Chondrocyte (in vitro differentiated cells): ENCODE results near the gene COL25A1. TPM values are rescaled to one million over a fixed set of nuclear protein-coding genes. Genes with fewer than 3 reads are reported as not detected.

Experiments
- DNase-seq: peaks from one replicate; pipeline ENCODE4 v3.0.0; 2021; ENCODE audit warnings: mixed read lengths, low spot score
- H3K27ac Mint-ChIP-seq: one replicate; pipeline ENCODE4 v1.8.0; 2021; ENCODE audit warnings: mild to moderate bottlenecking, moderate library complexity, mixed read lengths; ENCODE audit not compliant: unreplicated experiment
- H3K27me3 Mint-ChIP-seq: 2 replicates; pipeline ENCODE4 v1.8.0; 2021; ENCODE audit warnings: low read depth, mixed read lengths
- H3K36me3 Mint-ChIP-seq: 2 replicates; pipeline ENCODE4 v1.8.0; 2021; ENCODE audit warnings: low read depth, mixed read lengths
- H3K4me1 Mint-ChIP-seq: 2 replicates; pipeline ENCODE4 v1.8.0; 2021; ENCODE audit warnings: low read depth, mild to moderate bottlenecking, mixed read lengths
- H3K4me3 Mint-ChIP-seq: one replicate; pipeline ENCODE4 v1.8.0; 2021; ENCODE audit warnings: mild to moderate bottlenecking, moderate library complexity, mixed read lengths; ENCODE audit not compliant: unreplicated experiment
- H3K9me3 Mint-ChIP-seq: 2 replicates; pipeline ENCODE4 v1.8.0; 2021; ENCODE audit warnings: low read depth, mixed read lengths
- CTCF ChIP-seq: fragments of 200-600 bp; sonication (generic); IDR thresholded peaks from 2 replicates; pipeline ENCODE4 v1.5.0; 2021; ENCODE audit warnings: antibody characterized with exemption, mild to moderate bottlenecking, moderate library complexity
- total RNA-seq: library from RNA; stranded (reverse); gene quantifications from 3 replicates; pipeline ENCODE4 v1.2.1, GENCODE V29; 2021

COL25A1 gene
- total RNA-seq, 1 donor from 2014 or later, result 0.45 TPM

DNA sequence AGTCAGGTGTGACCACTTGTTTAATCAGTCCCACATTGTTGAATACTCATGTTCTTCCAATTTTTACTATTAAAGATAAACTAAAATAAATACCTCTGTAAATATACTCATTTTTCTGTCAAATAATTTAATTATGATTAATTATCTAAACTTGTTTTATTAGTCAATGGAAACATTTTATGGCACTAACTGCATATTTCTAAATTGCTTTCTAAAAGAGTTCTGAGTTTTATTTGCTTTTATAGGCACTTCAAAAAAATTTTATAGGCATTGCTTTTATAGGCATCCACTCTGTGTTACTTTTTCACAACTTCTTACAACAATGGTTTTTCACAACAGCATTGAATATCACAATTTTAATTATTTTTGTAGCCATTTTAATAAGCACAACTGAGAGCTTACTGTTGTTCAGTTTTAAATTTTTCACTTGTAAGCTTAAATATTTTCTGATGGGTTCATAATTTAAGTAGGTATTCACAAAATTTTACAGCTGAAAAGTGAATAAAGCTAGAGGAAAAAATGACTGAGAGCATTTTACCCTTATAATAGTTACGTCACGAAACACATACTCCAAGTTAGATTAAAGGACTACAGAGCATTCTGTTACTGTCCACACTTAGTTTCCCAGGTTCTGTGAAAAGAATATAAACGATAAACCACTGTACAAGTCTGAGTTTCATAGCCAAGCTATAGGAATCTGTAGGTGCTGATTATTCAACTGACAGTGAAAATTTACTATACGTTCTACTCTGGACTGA, 398.8 kb downstream of the COL25A1 start:
- no peaks in the 10 kb centered on the region for H3K9me3 Mint-ChIP-seq
- TF ChIP-seq CTCF, result no peak

DNA sequence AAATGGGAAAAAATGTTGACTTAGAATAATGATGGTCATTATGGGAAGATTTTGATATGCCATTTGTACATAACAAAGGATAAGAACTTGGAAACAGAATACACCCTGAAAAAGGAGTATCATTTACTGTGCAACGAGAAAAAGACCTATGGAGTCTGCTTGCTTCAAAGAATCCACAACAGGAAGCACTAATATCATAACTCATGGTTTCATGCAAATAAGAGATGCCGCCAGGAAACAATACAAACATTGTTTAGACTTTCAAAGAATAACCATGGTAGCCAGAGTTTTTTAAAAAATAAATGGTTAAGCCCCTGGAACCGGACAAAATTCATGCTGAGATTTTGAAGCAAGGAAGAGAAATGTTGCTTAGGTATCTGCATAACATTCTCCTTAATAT, 399.7 kb downstream of the COL25A1 start:
- Mint-ChIP-seq H3K4me3 (no peak overlapping the region), H3K27me3 (no peaks in the 10 kb centered on the region), H3K36me3 (no peaks in the 10 kb centered on the region), H3K27ac (no peak overlapping the region), H3K9me3 (no peaks in the 10 kb centered on the region), H3K4me1 (peaks cover 13% of the 10 kb centered on the region)
- no peak for DNase-seq
- no peak for TF ChIP-seq CTCF

More for the DNA sequence above, 398.8 kb downstream of the COL25A1 start:
- Mint-ChIP-seq H3K4me1 (peaks cover 6% of the 10 kb centered on the region), H3K27me3 (no peaks in the 10 kb centered on the region), H3K36me3 (no peaks in the 10 kb centered on the region), H3K27ac (no peak overlapping the region), H3K4me3 (no peak overlapping the region)
- DNase-seq, result no peak

GRCh38 chr4:108901291-108901690, 401.2 kb downstream of the COL25A1 start:
- no peaks in the 10 kb centered on the region for H3K36me3 Mint-ChIP-seq
- H3K27me3 Mint-ChIP-seq, result no peaks in the 10 kb centered on the region
- no peaks in the 10 kb centered on the region for H3K9me3 Mint-ChIP-seq
- peaks cover 14% of the 10 kb centered on the region for H3K4me1 Mint-ChIP-seq
- DNase-seq, result no peak
- no peak overlapping the region for H3K4me3 Mint-ChIP-seq
- no peak for TF ChIP-seq CTCF
- H3K27ac Mint-ChIP-seq, result no peak overlapping the region

- TF ChIP-seq CTCF, result no peak
- DNase-seq, result no peak
- H3K9me3 Mint-ChIP-seq, result no peaks in the 10 kb centered on the region
- H3K27ac Mint-ChIP-seq, result no peak overlapping the region
- H3K4me3 Mint-ChIP-seq, result no peak overlapping the region
- H3K36me3 Mint-ChIP-seq, result no peaks in the 10 kb centered on the region
- H3K4me1 Mint-ChIP-seq, result peaks cover 14% of the 10 kb centered on the region
- no peaks in the 10 kb centered on the region for H3K27me3 Mint-ChIP-seq
Observed at GRCh38 chr4:108900018-108900580, 402.4 kb downstream of the COL25A1 start.

- Mint-ChIP-seq H3K9me3 (no peaks in the 10 kb centered on the region), H3K27me3 (no peaks in the 10 kb centered on the region), H3K27ac (no peak overlapping the region), H3K4me3 (no peak overlapping the region), H3K36me3 (no peaks in the 10 kb centered on the region), H3K4me1 (peaks cover 36% of the 10 kb centered on the region)
- no peak for DNase-seq
- no peak for TF ChIP-seq CTCF
Observed at GRCh38 chr4:108893468-108893867, 409.0 kb downstream of the COL25A1 start.
